Fibroblast of mammary gland (primary cell): Measurements from ENCODE around the gene PRKN.

ENCODE experiments used
- DNase-seq: peaks from one replicate; pipeline ENCODE4 v3.0.0-alpha.2; 2010; ENCODE audit warnings: low read depth
- H3K4me3 ChIP-seq: 2 replicates; pipeline ENCODE4 v1.5.1; 2011; ENCODE audit warnings: low read depth, mild to moderate bottlenecking, low read length, moderate library complexity; ENCODE audit not compliant: control insufficient read depth
- CTCF ChIP-seq: conservative IDR thresholded peaks from 2 replicates; pipeline ENCODE4 v1.5.1; 2011; ENCODE audit warnings: low read depth, low read length, inconsistent platforms; ENCODE audit not compliant: control insufficient read depth, insufficient read depth

The PRKN gene

GRCh38 chr6:161353208-161353613, 1374.4 kb downstream of the PRKN start:
- TF ChIP-seq CTCF: peak; percentile 22
- peak; percentile 42 for DNase-seq

DNA sequence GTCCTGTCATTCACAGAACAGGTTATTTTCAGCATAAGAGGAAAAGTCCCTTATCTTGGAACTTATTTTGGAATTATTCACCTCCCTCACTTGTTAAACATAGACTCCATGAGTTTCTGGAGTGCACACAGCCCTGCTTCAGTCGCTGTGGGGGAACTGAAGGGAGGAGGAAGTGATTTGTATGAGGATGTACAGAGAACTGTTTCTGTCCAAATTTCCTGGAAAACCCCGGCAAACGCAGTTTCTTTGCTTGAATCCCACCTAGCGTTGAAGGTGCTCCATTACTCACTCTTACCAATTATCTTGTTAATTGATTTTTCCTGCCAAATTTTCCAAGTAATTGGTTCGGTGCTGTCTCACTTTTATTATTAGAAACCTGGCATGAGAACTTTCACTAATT, 1375.7 kb downstream of the PRKN start:
- DNase-seq: no peak
- no peak overlapping the region for H3K4me3 ChIP-seq
- TF ChIP-seq CTCF: no peak

More at GRCh38 chr6:161353208-161353613, 1374.4 kb downstream of the PRKN start:
- H3K4me3 ChIP-seq: no peak overlapping the region

GRCh38 chr6:161349886-161350285, 1377.7 kb downstream of the PRKN start:
- DNase-seq: no peak
- no peak for TF ChIP-seq CTCF
- H3K4me3 ChIP-seq: no peak overlapping the region

- no peak for DNase-seq
- H3K4me3 ChIP-seq: no peak overlapping the region
- no peak for TF ChIP-seq CTCF
These were observed 1379.0 kb downstream of the PRKN start for GRCh38 chr6:161348628-161348994.

DNA sequence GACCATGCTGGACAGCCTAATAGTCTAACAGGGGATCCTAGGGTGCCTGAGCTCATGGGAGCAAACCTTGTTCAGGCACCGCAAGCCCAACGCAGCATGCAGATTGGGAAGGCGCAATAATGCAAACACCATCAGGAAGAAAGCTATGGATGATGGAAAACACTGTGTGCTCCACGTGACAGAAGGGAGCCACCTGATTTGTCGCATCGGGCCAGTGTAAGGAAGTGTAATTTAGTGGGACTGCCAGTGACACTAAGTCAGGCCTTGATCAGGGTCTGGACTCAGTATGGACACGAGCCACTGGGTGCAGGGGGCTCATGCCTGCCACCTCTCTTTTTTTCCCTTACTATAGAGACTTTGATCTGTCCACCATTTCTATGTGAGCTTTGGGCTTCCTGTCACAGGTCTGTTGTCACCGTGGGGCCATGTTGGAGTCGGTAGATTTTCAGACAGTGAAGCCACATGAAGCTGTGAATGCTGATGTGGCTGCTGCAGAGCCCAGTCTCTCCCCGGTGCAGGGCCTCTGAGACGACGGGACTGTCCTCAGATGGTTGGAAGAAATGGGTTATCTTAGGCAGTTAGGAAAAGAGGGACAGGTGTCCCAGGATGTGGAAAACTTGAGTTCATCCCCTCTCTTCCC, 1379.5 kb downstream of the PRKN start:
- H3K4me3 ChIP-seq: no peak overlapping the region
- TF ChIP-seq CTCF: no peak
- no peak for DNase-seq

DNA sequence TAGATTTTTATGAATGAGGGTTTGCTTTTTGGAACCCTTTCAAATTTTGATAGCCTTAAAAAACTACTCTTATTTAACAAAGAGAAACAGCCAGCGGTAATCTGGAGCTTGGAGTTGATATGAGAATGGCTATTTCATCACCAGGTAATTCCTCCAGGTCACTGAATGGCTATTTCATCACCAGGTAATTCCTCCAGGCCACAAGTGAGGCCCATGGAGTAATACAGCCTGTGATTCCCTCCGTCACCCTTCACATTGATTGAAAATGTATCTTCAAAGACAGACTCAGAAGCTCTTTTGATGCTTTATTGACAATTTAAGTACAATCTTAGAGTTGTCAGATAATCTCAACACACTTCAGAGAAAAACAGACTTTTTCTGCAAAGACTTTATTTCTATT, 1380.4 kb downstream of the PRKN start:
- H3K4me3 ChIP-seq: no peak overlapping the region
- TF ChIP-seq CTCF: no peak
- DNase-seq: no peak

DNA sequence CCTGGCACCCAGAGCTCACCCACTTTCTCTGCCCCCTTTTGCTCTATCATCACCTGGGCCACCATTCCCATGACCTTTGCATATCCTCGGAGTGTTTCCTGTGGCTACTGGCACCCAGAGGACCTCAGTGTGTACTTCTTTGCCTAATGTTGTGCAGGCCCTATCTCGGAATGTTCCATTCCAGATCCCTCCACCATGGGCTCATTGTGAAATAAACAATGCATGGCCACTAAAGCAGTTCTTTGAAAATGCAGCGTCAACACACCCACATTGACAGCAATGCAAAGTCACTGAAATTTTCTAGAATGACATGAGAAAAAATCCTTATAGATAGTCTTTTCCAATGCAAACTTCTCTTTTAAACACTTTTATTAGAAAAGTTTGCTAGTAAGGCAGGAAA, 1380.8 kb downstream of the PRKN start:
- no peak for DNase-seq
- TF ChIP-seq CTCF: no peak
- no peak overlapping the region for H3K4me3 ChIP-seq
